KMS-11 (cell line): ENCODE results near the gene CSK.

ENCODE experiments used
- H2AFZ ChIP-seq: fragments of 200-600 bp; sonication (generic); 2 replicates; pipeline ENCODE4 v1.6.1; 2016; ENCODE audit warnings: antibody characterized with exemption, mixed run types, low read depth
- H3K27ac ChIP-seq: fragments of 200-600 bp; sonication (generic); 2 replicates; pipeline ENCODE4 v1.6.1; 2016; ENCODE audit warnings: mild to moderate bottlenecking, mixed run types
- H3K27me3 ChIP-seq: fragments of 200-600 bp; sonication (generic); 2 replicates; pipeline ENCODE4 v1.6.1; 2017; ENCODE audit warnings: mild to moderate bottlenecking, low read depth, mixed run types, moderate library complexity; ENCODE audit not compliant: insufficient read depth
- H3K36me3 ChIP-seq: fragments of 200-600 bp; sonication (generic); 2 replicates; pipeline ENCODE4 v1.6.1; 2017; ENCODE audit warnings: mild to moderate bottlenecking, mixed run types; ENCODE audit not compliant: insufficient read depth
- H3K4me1 ChIP-seq: fragments of 200-600 bp; sonication (generic); 2 replicates; pipeline ENCODE4 v1.6.1; 2016; ENCODE audit warnings: mild to moderate bottlenecking, low read depth, mixed run types; ENCODE audit not compliant: poor library complexity, severe bottlenecking
- H3K4me2 ChIP-seq: fragments of 200-600 bp; sonication (generic); 2 replicates; pipeline ENCODE4 v1.7.0; 2016; ENCODE audit warnings: mild to moderate bottlenecking, mixed run types
- H3K4me3 ChIP-seq: fragments of 200-600 bp; sonication (generic); IDR thresholded peaks from 2 replicates; pipeline ENCODE4 v1.6.1; 2017; ENCODE audit warnings: low read depth, low read length, mixed read lengths; ENCODE audit not compliant: insufficient read depth
- H3K79me2 ChIP-seq: fragments of 200-600 bp; sonication (generic); 2 replicates; pipeline ENCODE4 v1.6.1; 2016; ENCODE audit warnings: low read depth, mixed run types; ENCODE audit not compliant: insufficient read depth
- H3K9ac ChIP-seq: fragments of 200-600 bp; sonication (generic); 2 replicates; pipeline ENCODE4 v1.6.1; 2016; ENCODE audit warnings: mild to moderate bottlenecking, mixed run types
- H4K20me1 ChIP-seq: fragments of 200-600 bp; sonication (generic); 2 replicates; pipeline ENCODE4 v1.6.1; 2016; ENCODE audit warnings: mild to moderate bottlenecking, mixed run types; ENCODE audit not compliant: insufficient read depth
- CTCF ChIP-seq: fragments of 200-600 bp; sonication (generic); conservative IDR thresholded peaks from 2 replicates; pipeline ENCODE4 v1.6.1; 2017; ENCODE audit warnings: low read depth, mild to moderate bottlenecking, antibody characterized with exemption, low read length, moderate library complexity, mixed read lengths

CSK gene

GRCh38 chr15:74787251-74788041, 5.6 kb downstream of the CSK start:
- peak; percentile 78 for TF ChIP-seq CTCF
- Histone ChIP-seq H3K27ac (peak overlapping the region; percentile 77), H3K4me1 (peaks cover 82% of the 10 kb centered on the region), H3K4me2 (peak overlapping the region; percentile 99), H3K4me3 (no peak overlapping the region), H3K9ac (peak overlapping the region; percentile 32; the same call in 1 of the 2 replicates), H3K27me3 (no peaks in the 10 kb centered on the region), H2AFZ (no peak overlapping the region), H4K20me1 (peaks cover 10% of the 10 kb centered on the region; the same call in 1 of the 2 replicates), H3K79me2 (peaks cover 93% of the 10 kb centered on the region), H3K36me3 (no peaks in the 10 kb centered on the region)

GRCh38 chr15:74788042-74788682, 6.3 kb downstream of the CSK start:
- Histone ChIP-seq H3K36me3 (no peaks in the 10 kb centered on the region), H4K20me1 (peaks cover 10% of the 10 kb centered on the region; the same call in 1 of the 2 replicates), H3K4me2 (peak overlapping the region; percentile 99), H3K4me1 (peaks cover 88% of the 10 kb centered on the region), H3K9ac (peak overlapping the region; percentile 32), H3K4me3 (no peak overlapping the region), H3K79me2 (peaks cover 93% of the 10 kb centered on the region), H2AFZ (no peak overlapping the region), H3K27ac (peak overlapping the region; percentile 77), H3K27me3 (no peaks in the 10 kb centered on the region)
- peak; percentile 7; the same call in 1 of the 2 replicates for TF ChIP-seq CTCF

GRCh38 chr15:74788683-74789151, 6.8 kb downstream of the CSK start:
- no peaks in the 10 kb centered on the region for H3K27me3 ChIP-seq
- peaks cover 10% of the 10 kb centered on the region; the same call in 1 of the 2 replicates for H4K20me1 ChIP-seq
- H3K9ac ChIP-seq: peak overlapping the region; percentile 32; the same call in 1 of the 2 replicates
- H3K79me2 ChIP-seq: peaks cover 91% of the 10 kb centered on the region
- TF ChIP-seq CTCF: no peak
- H3K4me1 ChIP-seq: peaks cover 85% of the 10 kb centered on the region
- peak overlapping the region; percentile 77 for H3K27ac ChIP-seq
- no peak overlapping the region for H2AFZ ChIP-seq
- no peak overlapping the region for H3K4me3 ChIP-seq
- no peaks in the 10 kb centered on the region for H3K36me3 ChIP-seq
- H3K4me2 ChIP-seq: peak overlapping the region; percentile 99

- no peak overlapping the region for H2AFZ ChIP-seq
- TF ChIP-seq CTCF: no peak
- peak overlapping the region; percentile 31; the same call in 1 of the 2 replicates for H3K9ac ChIP-seq
- no peak overlapping the region for H3K4me3 ChIP-seq
- no peaks in the 10 kb centered on the region for H3K27me3 ChIP-seq
- peaks cover 86% of the 10 kb centered on the region for H3K79me2 ChIP-seq
- H4K20me1 ChIP-seq: peaks cover 10% of the 10 kb centered on the region; the same call in 1 of the 2 replicates
- peak overlapping the region; percentile 77 for H3K27ac ChIP-seq
- peak overlapping the region; percentile 99 for H3K4me2 ChIP-seq
- H3K36me3 ChIP-seq: no peaks in the 10 kb centered on the region
- H3K4me1 ChIP-seq: peaks cover 80% of the 10 kb centered on the region
Observed at GRCh38 chr15:74789171-74789631, 7.3 kb downstream of the CSK start.
